Measurements from ENCODE around the gene ZNF888. TPM values are rescaled to one million over a fixed set of nuclear protein-coding genes. Genes with fewer than 3 reads are reported as not detected.
"Not testable (repeated sequence)": the region's sequence is repeated elsewhere in the genome, so short reads cannot be mapped to it uniquely, and the experiment has no call there.

Gene ZNF888
- total and polyA plus RNA-seq, 3 experiments from 2014 or later, result 2.5 to 4.4 (median 3.9) TPM

DNA sequence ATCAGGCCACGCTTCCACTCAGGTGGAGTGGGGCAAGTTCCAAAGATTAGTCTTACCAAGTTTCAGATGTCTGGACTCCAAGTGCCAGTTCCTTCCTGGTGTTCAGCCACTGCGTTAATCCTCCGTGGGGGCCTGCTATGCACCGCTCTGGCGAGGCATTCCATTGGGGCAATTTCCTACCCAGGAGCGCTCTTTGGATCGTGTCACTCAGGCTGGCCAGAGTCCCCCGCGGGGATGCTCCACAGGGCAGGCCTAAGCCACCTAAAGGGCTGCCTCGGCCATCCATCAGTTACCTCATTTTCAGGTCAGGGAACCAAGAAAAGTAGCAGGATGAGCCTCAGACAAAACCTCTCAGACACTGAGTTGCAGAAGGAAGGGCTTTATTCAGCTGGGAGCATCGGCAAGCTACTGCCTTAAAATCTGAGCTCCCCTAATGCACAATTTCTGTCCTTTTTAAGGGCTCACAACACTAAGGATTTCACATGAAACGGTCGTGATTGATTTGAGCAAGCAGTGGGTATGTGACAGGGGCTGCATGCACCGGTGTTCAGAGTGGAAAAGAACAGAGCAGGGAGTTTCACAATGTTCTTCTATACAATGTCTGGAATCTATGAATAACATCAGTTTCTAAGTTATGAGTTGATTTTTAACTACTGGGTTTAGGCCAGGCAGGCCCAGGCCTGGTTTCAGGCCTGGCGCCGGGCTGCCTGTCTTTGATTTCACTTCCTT is 19.0 kb downstream of the ZNF888 start:
- POLR2A ChIA-PET; H3K27ac Mint-ChIP-seq; H3K27me3 ChIP-seq (ENCODE audit: insufficient read depth, low read length, poor library complexity, severe bottlenecking); CTCF ChIA-PET; DNase-seq; H3K27me3 Mint-ChIP-seq; H3K4me3 Mint-ChIP-seq; H3K27ac ChIP-seq (ENCODE audit: low read depth, low read length); H3K4me3 ChIP-seq (ENCODE audit: low read length); H3K4me1 Mint-ChIP-seq; H3K4me1 ChIP-seq (ENCODE audit: insufficient read depth, low read length): not testable (repeated sequence)
- peaks cover 13% of the 10 kb centered on the region for H3K36me3 ChIP-seq (ENCODE audit: insufficient read depth, low read length)
- Mint-ChIP-seq H3K9me3 (peaks cover 21 to 42% (median 27%) of the 10 kb centered on the region in 5 donors), H3K36me3 (peaks cover 21 to 35% (median 23%) of the 10 kb centered on the region in 3 donors)
- peaks cover 25% of the 10 kb centered on the region for H3K9me3 ChIP-seq (ENCODE audit: low read length)

GRCh38 chr19:52901842-52902241 is 21.4 kb downstream of the ZNF888 start:
- no peak for DNase-seq
- Mint-ChIP-seq H3K4me3 (no peak overlapping the region), H3K27ac (peak overlapping the region in 1 of 8 donors; percentile 58), H3K36me3 (peaks cover 6 to 18% (median 10%) of the 10 kb centered on the region in 3 donors), H3K27me3 (no peaks in the 10 kb centered on the region), H3K9me3 (peaks cover 7 to 25% (median 22%) of the 10 kb centered on the region in 5 donors), H3K4me1 (peaks cover 8 to 17% (median 11%) of the 10 kb centered on the region in 3 donors)
- ChIA-PET POLR2A (no interaction called here), CTCF (no interaction called here)
- peaks cover 3% of the 10 kb centered on the region for H3K36me3 ChIP-seq (ENCODE audit: insufficient read depth, low read length)
- peaks cover 14% of the 10 kb centered on the region for H3K9me3 ChIP-seq (ENCODE audit: low read length)
- no peaks in the 10 kb centered on the region for H3K27me3 ChIP-seq (ENCODE audit: insufficient read depth, low read length, poor library complexity, severe bottlenecking)
- no peak overlapping the region for H3K27ac ChIP-seq (ENCODE audit: low read depth, low read length)
- no peak overlapping the region for H3K4me3 ChIP-seq (ENCODE audit: low read length)
- no peaks in the 10 kb centered on the region for H3K4me1 ChIP-seq (ENCODE audit: insufficient read depth, low read length)

DNA sequence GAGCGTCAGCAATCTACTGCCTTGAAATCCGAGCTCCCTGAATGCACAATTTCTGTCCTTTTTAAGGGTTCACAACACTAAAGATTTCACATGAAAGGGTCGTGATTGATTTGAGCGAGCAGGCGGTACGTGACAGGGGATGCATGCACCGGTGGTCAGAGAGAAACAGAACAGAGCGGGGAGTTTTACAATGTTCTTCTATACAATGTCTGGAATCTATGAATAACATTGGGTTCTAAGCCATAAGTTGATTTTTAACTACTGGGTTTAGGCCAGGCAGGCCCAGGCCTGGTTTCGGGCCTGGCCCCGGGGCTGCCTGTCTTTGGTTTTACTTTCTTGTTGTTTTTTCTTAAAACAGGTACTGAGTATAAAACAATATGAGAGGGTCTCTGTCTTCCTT is 24.6 kb downstream of the ZNF888 start:
- H3K4me3 ChIP-seq (ENCODE audit: low read length); CTCF ChIA-PET; H3K27me3 Mint-ChIP-seq; DNase-seq; H3K27me3 ChIP-seq (ENCODE audit: insufficient read depth, low read length, poor library complexity, severe bottlenecking); H3K27ac ChIP-seq (ENCODE audit: low read depth, low read length); H3K4me1 ChIP-seq (ENCODE audit: insufficient read depth, low read length); H3K9me3 ChIP-seq (ENCODE audit: low read length); H3K36me3 ChIP-seq (ENCODE audit: insufficient read depth, low read length); H3K9me3 Mint-ChIP-seq; POLR2A ChIA-PET: not testable (repeated sequence)
- Mint-ChIP-seq H3K27ac (peak overlapping the region in 6 of 8 donors; percentile 3 to 78 (median 38)), H3K4me3 (peak overlapping the region; percentile 3 to 99 (median 40)), H3K36me3 (peaks cover 3 to 16% (median 7%) of the 10 kb centered on the region in 3 donors), H3K4me1 (peaks cover 14 to 29% (median 17%) of the 10 kb centered on the region in 3 donors)

- Mint-ChIP-seq H3K27me3 (no peaks in the 10 kb centered on the region), H3K4me3 (peak overlapping the region; percentile 93 to 99 (median 95)), H3K36me3 (peaks cover 5 to 17% (median 7%) of the 10 kb centered on the region in 3 donors), H3K4me1 (peaks cover 14 to 29% (median 17%) of the 10 kb centered on the region in 3 donors), H3K27ac (peak overlapping the region in 6 of 8 donors; percentile 57 to 96 (median 74)), H3K9me3 (peaks cover 0 to 6% (median 2%) of the 10 kb centered on the region in 5 donors)
- H3K36me3 ChIP-seq (ENCODE audit: insufficient read depth, low read length), result no peaks in the 10 kb centered on the region
- ChIA-PET CTCF (no interaction called here), POLR2A (interaction anchor here (0.6 kb wide), 1 partner anchor 167 kb away, joined by 5 read pairs; no protein-coding TSS in a partner anchor)
- no peaks in the 10 kb centered on the region for H3K27me3 ChIP-seq (ENCODE audit: insufficient read depth, low read length, poor library complexity, severe bottlenecking)
- no peaks in the 10 kb centered on the region for H3K9me3 ChIP-seq (ENCODE audit: low read length)
- DNase-seq, result no peak
- H3K4me1 ChIP-seq (ENCODE audit: insufficient read depth, low read length), result no peaks in the 10 kb centered on the region
- peak overlapping the region; percentile 93 for H3K4me3 ChIP-seq (ENCODE audit: low read length)
- no peak overlapping the region for H3K27ac ChIP-seq (ENCODE audit: low read depth, low read length)
Measured at GRCh38 chr19:52898101-52898500, 25.1 kb downstream of the ZNF888 start.

GRCh38 chr19:52897138-52897935 is 25.9 kb downstream of the ZNF888 start, which contains the start of gene ZNF320:
ZNF320 (minus strand) TSS chr19:52897635; CDS start chr19:52890255, 7,380 bp downstream.
- Mint-ChIP-seq H3K9me3 (peaks cover 0 to 6% (median 2%) of the 10 kb centered on the region in 5 donors), H3K27ac (peak within 1 kb of the TSS; percentile 73 to 98 (median 90)), H3K4me1 (peaks cover 19 to 37% (median 22%) of the 10 kb centered on the region in 3 donors), H3K4me3 (peak within 1 kb of the TSS; percentile 93 to 99 (median 95)), H3K36me3 (peaks cover 11 to 24% (median 14%) of the 10 kb centered on the region in 3 donors), H3K27me3 (no peaks in the 10 kb centered on the region)
- no peaks in the 10 kb centered on the region for H3K9me3 ChIP-seq (ENCODE audit: low read length)
- H3K4me3 ChIP-seq (ENCODE audit: low read length), result peak within 1 kb of the TSS; percentile 93
- ChIA-PET POLR2A (interaction anchor here (0.6 kb wide), 1 partner anchor 168 kb away, joined by 5 read pairs; no protein-coding TSS in a partner anchor), CTCF (no interaction called here)
- peak within 1 kb of the TSS; percentile 82 for H3K27ac ChIP-seq (ENCODE audit: low read depth, low read length)
- H3K27me3 ChIP-seq (ENCODE audit: insufficient read depth, low read length, poor library complexity, severe bottlenecking), result no peaks in the 10 kb centered on the region
- H3K4me1 ChIP-seq (ENCODE audit: insufficient read depth, low read length), result no peaks in the 10 kb centered on the region
- H3K36me3 ChIP-seq (ENCODE audit: insufficient read depth, low read length), result no peaks in the 10 kb centered on the region
- DNase-seq, result peak; percentile 86 to 96 (median 92)

GRCh38 chr19:52896431-52897137 is 26.6 kb downstream of the ZNF888 start:
- Mint-ChIP-seq H3K4me1 (peaks cover 19 to 40% (median 22%) of the 10 kb centered on the region in 3 donors), H3K36me3 (peaks cover 13 to 30% (median 15%) of the 10 kb centered on the region in 3 donors), H3K27ac (peak overlapping the region; percentile 50 to 98 (median 88)), H3K9me3 (peaks cover 0 to 6% (median 2%) of the 10 kb centered on the region in 5 donors), H3K27me3 (no peaks in the 10 kb centered on the region), H3K4me3 (peak overlapping the region; percentile 93 to 99 (median 95))
- DNase-seq, result no peak
- H3K9me3 ChIP-seq (ENCODE audit: low read length), result no peaks in the 10 kb centered on the region
- H3K27ac ChIP-seq (ENCODE audit: low read depth, low read length), result peak overlapping the region; percentile 82
- H3K4me1 ChIP-seq (ENCODE audit: insufficient read depth, low read length), result no peaks in the 10 kb centered on the region
- no peaks in the 10 kb centered on the region for H3K27me3 ChIP-seq (ENCODE audit: insufficient read depth, low read length, poor library complexity, severe bottlenecking)
- ChIA-PET CTCF (no interaction called here), POLR2A (no interaction called here)
- H3K4me3 ChIP-seq (ENCODE audit: low read length), result peak overlapping the region; percentile 93
- no peaks in the 10 kb centered on the region for H3K36me3 ChIP-seq (ENCODE audit: insufficient read depth, low read length)

GRCh38 chr19:52891336-52891735 is 31.9 kb downstream of the ZNF888 start:
- Histone ChIP-seq H3K27me3 (ENCODE audit: insufficient read depth, low read length, poor library complexity, severe bottlenecking) (no peaks in the 10 kb centered on the region), H3K36me3 (ENCODE audit: insufficient read depth, low read length) (peaks cover 8% of the 10 kb centered on the region), H3K27ac (ENCODE audit: low read depth, low read length) (no peak overlapping the region), H3K4me1 (ENCODE audit: insufficient read depth, low read length) (no peaks in the 10 kb centered on the region), H3K9me3 (ENCODE audit: low read length) (no peaks in the 10 kb centered on the region), H3K4me3 (ENCODE audit: low read length) (no peak overlapping the region)
- peaks cover 5 to 19% (median 11%) of the 10 kb centered on the region in 3 donors for H3K4me1 Mint-ChIP-seq
- no peaks in the 10 kb centered on the region for H3K27me3 Mint-ChIP-seq
- DNase-seq, result no peak
- peaks cover 0 to 14% (median 4%) of the 10 kb centered on the region in 5 donors for H3K9me3 Mint-ChIP-seq
- peak overlapping the region in 1 of 8 donors; percentile 4 for H3K27ac Mint-ChIP-seq
- peaks cover 40 to 74% (median 51%) of the 10 kb centered on the region in 3 donors for H3K36me3 Mint-ChIP-seq
- CTCF ChIA-PET, result no interaction called here
- POLR2A ChIA-PET, result no interaction called here
- H3K4me3 Mint-ChIP-seq, result no peak overlapping the region
